ENCODE data around the gene PANK1. TPM values are rescaled to one million over a fixed set of nuclear protein-coding genes. Genes with fewer than 3 reads are reported as not detected.

PANK1 gene
- total and polyA plus RNA-seq, 9 of the 15 experiments (the other 6 are each of a cell fraction or from before 2014, with no cell fraction given), result 1.7 to 10.7 (median 6.5) TPM

- H3K27me3 ChIP-seq (ENCODE audit: control insufficient read depth in 2 of 2, insufficient read depth in 2 of 2, low read length in 2 of 2), result no peaks in the 10 kb centered on the region
- WGBS (ENCODE audit: insufficient coverage, low coverage, missing lambda C conversion rate), result 87% methylated on average over 4 of the region's 4 CpGs
- H3K4me2 ChIP-seq (ENCODE audit: insufficient read depth, low read length), result no peak overlapping the region
- no peaks in the 10 kb centered on the region for H4K20me1 ChIP-seq (replicated peaks; ENCODE audit: control insufficient read depth, insufficient read depth, low read length)
- ChIA-PET CTCF (ENCODE audit: low intra/inter-chr PET ratio) (no interaction called here), POLR2A (no interaction called here)
- H3K36me3 ChIP-seq (ENCODE audit: control insufficient read depth, insufficient read depth, low read length), result no peaks in the 10 kb centered on the region
- H3K9me1 ChIP-seq (ENCODE audit: control insufficient read depth, insufficient read depth, low read length), result no peaks in the 10 kb centered on the region
- no peaks in the 10 kb centered on the region; the same call in 1 of the 2 replicates for H3K9me3 ChIP-seq (replicated peaks; ENCODE audit: control insufficient read depth, insufficient read depth, low read depth, low read length)
- peaks cover 2% of the 10 kb centered on the region; the same call in 1 of the 3 replicates for H3K79me2 ChIP-seq (ENCODE audit: control insufficient read depth, insufficient read depth, low read length)
- ATAC-seq (no peak), FAIRE-seq (no peak), DNase-seq (ENCODE audit: extremely low read depth in 1 of 4, low spot score in 3 of 4) (no peak)
- no peak overlapping the region for H3K4me3 ChIP-seq
- no TSS peak for BruUV-seq (replicated peaks)
- H3K27ac ChIP-seq (ENCODE audit: extremely low read depth, low read depth, low read length), result no peak overlapping the region
- H2AFZ ChIP-seq (ENCODE audit: low read depth, low read length), result no peak overlapping the region
- no peaks in the 10 kb centered on the region for H3K4me1 ChIP-seq (replicated peaks in 1 of 2; ENCODE audit: control insufficient read depth in 2 of 2, insufficient read depth in 2 of 2, low read length in 2 of 2)
- intact Hi-C loops (cut with micrococcal nuclease), result no loop called here
- in situ Hi-C loops (cut with MboI), result no loop called here
- TF ChIP-seq SMC3 (conservative IDR thresholded peaks at IDR 0.05; ENCODE audit: insufficient read depth, low read depth, low read length), result no peak
- H3K9ac ChIP-seq (ENCODE audit: insufficient read depth in 1 of 2, low read depth in 2 of 2, low read length in 2 of 2), result no peak overlapping the region
These were observed 21.0 kb downstream of the PANK1 start for GRCh38 chr10:89624020-89624419.

GRCh38 chr10:89622151-89622550 lies 22.9 kb downstream of the PANK1 start:
- no peaks in the 10 kb centered on the region for H3K27me3 ChIP-seq (ENCODE audit: control insufficient read depth in 2 of 2, insufficient read depth in 2 of 2, low read length in 2 of 2)
- FAIRE-seq (no peak), DNase-seq (ENCODE audit: extremely low read depth in 1 of 4, low spot score in 3 of 4) (no peak), ATAC-seq (no peak)
- ChIA-PET CTCF (ENCODE audit: low intra/inter-chr PET ratio) (no interaction called here), POLR2A (no interaction called here)
- no peak overlapping the region for H3K4me2 ChIP-seq (ENCODE audit: insufficient read depth, low read length)
- H3K9me3 ChIP-seq (replicated peaks; ENCODE audit: control insufficient read depth, insufficient read depth, low read depth, low read length), result no peaks in the 10 kb centered on the region; the same call in 1 of the 2 replicates
- intact Hi-C loops (cut with micrococcal nuclease), result no loop called here
- H3K4me1 ChIP-seq (replicated peaks in 1 of 2; ENCODE audit: control insufficient read depth in 2 of 2, insufficient read depth in 2 of 2, low read length in 2 of 2), result no peaks in the 10 kb centered on the region
- H3K4me3 ChIP-seq, result no peak overlapping the region
- no peaks in the 10 kb centered on the region for H3K9me1 ChIP-seq (ENCODE audit: control insufficient read depth, insufficient read depth, low read length)
- no peak for TF ChIP-seq HES1 (IDR thresholded peaks at IDR 0.05; ENCODE audit: low read depth)
- no peak for TF ChIP-seq ZNF830 (CRISPR knock-in tag; IDR thresholded peaks at IDR 0.05)
- TF ChIP-seq NBN (IDR thresholded peaks at IDR 0.05; ENCODE audit: low read depth), result no peak
- TF ChIP-seq RUNX1 (IDR thresholded peaks at IDR 0.05; ENCODE audit: low read depth), result no peak
- no peak for TF ChIP-seq CUX1 (CRISPR knock-in tag; IDR thresholded peaks at IDR 0.05)
- 0 out of 3 replicates have a peak, but pooled peaks cover 2% of the 10 kb centered on the region for H3K79me2 ChIP-seq (ENCODE audit: control insufficient read depth, insufficient read depth, low read length)
- H3K27ac ChIP-seq (ENCODE audit: extremely low read depth, low read depth, low read length), result no peak overlapping the region
- no peak overlapping the region for H2AFZ ChIP-seq (ENCODE audit: low read depth, low read length)
- in situ Hi-C loops (cut with MboI), result no loop called here
- no TSS peak for BruUV-seq (replicated peaks)
- H4K20me1 ChIP-seq (replicated peaks; ENCODE audit: control insufficient read depth, insufficient read depth, low read length), result no peaks in the 10 kb centered on the region
- no peak overlapping the region for H3K9ac ChIP-seq (ENCODE audit: insufficient read depth in 1 of 2, low read depth in 2 of 2, low read length in 2 of 2)
- no peaks in the 10 kb centered on the region for H3K36me3 ChIP-seq (ENCODE audit: control insufficient read depth, insufficient read depth, low read length)
